Rectal smooth muscle tissue (tissue), 1 donor: Measurements from ENCODE around the gene DEDD2.

ENCODE experiments used
- H3K27ac ChIP-seq: one replicate; pipeline ENCODE4 v1.7.0; 2013; ENCODE audit warnings: low read depth, low read length, inconsistent platforms
- H3K27me3 ChIP-seq: one replicate; pipeline ENCODE4 v1.7.0; 2013; ENCODE audit warnings: low read length; ENCODE audit not compliant: control insufficient read depth, insufficient read depth
- H3K36me3 ChIP-seq: one replicate; pipeline ENCODE4 v1.7.0; 2013; ENCODE audit warnings: low read length; ENCODE audit not compliant: control insufficient read depth, insufficient read depth
- H3K4me1 ChIP-seq: one replicate; pipeline ENCODE4 v1.7.0; 2013; ENCODE audit warnings: low read length; ENCODE audit not compliant: control insufficient read depth, insufficient read depth
- H3K4me3 ChIP-seq: one replicate; pipeline ENCODE4 v1.7.0; 2013; ENCODE audit warnings: low read length
- H3K9ac ChIP-seq: one replicate; pipeline ENCODE4 v1.7.0; 2013; ENCODE audit warnings: low read length

DEDD2 gene

GRCh38 chr19:42212886-42213285 lies 4.6 kb downstream of the DEDD2 start:
- Histone ChIP-seq H3K27ac (no peak overlapping the region), H3K27me3 (no peaks in the 10 kb centered on the region), H3K4me3 (no peak overlapping the region), H3K9ac (no peak overlapping the region), H3K4me1 (peaks cover 6% of the 10 kb centered on the region), H3K36me3 (peaks cover 17% of the 10 kb centered on the region)

GRCh38 chr19:42208612-42209011 lies 8.9 kb downstream of the DEDD2 start:
- H3K4me1 ChIP-seq = no peaks in the 10 kb centered on the region
- no peak overlapping the region for H3K27ac ChIP-seq
- no peaks in the 10 kb centered on the region for H3K27me3 ChIP-seq
- H3K9ac ChIP-seq = no peak overlapping the region
- no peak overlapping the region for H3K4me3 ChIP-seq
- H3K36me3 ChIP-seq = peaks cover 34% of the 10 kb centered on the region

GRCh38 chr19:42207767-42208271 lies 9.7 kb downstream of the DEDD2 start:
- H3K4me1 ChIP-seq = no peaks in the 10 kb centered on the region
- no peak overlapping the region for H3K27ac ChIP-seq
- no peaks in the 10 kb centered on the region for H3K27me3 ChIP-seq
- no peak overlapping the region for H3K9ac ChIP-seq
- no peak overlapping the region for H3K4me3 ChIP-seq
- peaks cover 37% of the 10 kb centered on the region for H3K36me3 ChIP-seq

- no peak overlapping the region for H3K4me3 ChIP-seq
- H3K4me1 ChIP-seq = no peaks in the 10 kb centered on the region
- no peak overlapping the region for H3K27ac ChIP-seq
- no peaks in the 10 kb centered on the region for H3K27me3 ChIP-seq
- H3K36me3 ChIP-seq = peaks cover 38% of the 10 kb centered on the region
- no peak overlapping the region for H3K9ac ChIP-seq
Measured at GRCh38 chr19:42206871-42207755, 10.4 kb downstream of the DEDD2 start.

- Histone ChIP-seq H3K27ac (no peak overlapping the region), H3K36me3 (peaks cover 40% of the 10 kb centered on the region), H3K27me3 (no peaks in the 10 kb centered on the region), H3K4me3 (no peak overlapping the region), H3K9ac (no peak overlapping the region), H3K4me1 (no peaks in the 10 kb centered on the region)
Measured at GRCh38 chr19:42204664-42205063, 12.8 kb downstream of the DEDD2 start.

- H3K4me3 ChIP-seq = no peak overlapping the region
- H3K27ac ChIP-seq = no peak overlapping the region
- no peak overlapping the region for H3K9ac ChIP-seq
- no peaks in the 10 kb centered on the region for H3K27me3 ChIP-seq
- no peaks in the 10 kb centered on the region for H3K4me1 ChIP-seq
- H3K36me3 ChIP-seq = peaks cover 39% of the 10 kb centered on the region
Measured at GRCh38 chr19:42203700-42204099, 13.8 kb downstream of the DEDD2 start.

GRCh38 chr19:42202290-42202880 lies 15.1 kb downstream of the DEDD2 start:
- H3K36me3 ChIP-seq = peaks cover 37% of the 10 kb centered on the region
- no peak overlapping the region for H3K27ac ChIP-seq
- no peaks in the 10 kb centered on the region for H3K4me1 ChIP-seq
- no peak overlapping the region for H3K4me3 ChIP-seq
- H3K9ac ChIP-seq = no peak overlapping the region
- H3K27me3 ChIP-seq = no peaks in the 10 kb centered on the region

GRCh38 chr19:42201489-42202289 lies 15.8 kb downstream of the DEDD2 start:
- H3K27me3 ChIP-seq = no peaks in the 10 kb centered on the region
- no peak overlapping the region for H3K9ac ChIP-seq
- H3K4me1 ChIP-seq = no peaks in the 10 kb centered on the region
- H3K36me3 ChIP-seq = peaks cover 30% of the 10 kb centered on the region
- H3K4me3 ChIP-seq = peak overlapping the region; percentile 0
- peak overlapping the region; percentile 21 for H3K27ac ChIP-seq

GRCh38 chr19:42200116-42200715 lies 17.3 kb downstream of the DEDD2 start:
- Histone ChIP-seq H3K9ac (peak overlapping the region; percentile 43), H3K36me3 (peaks cover 28% of the 10 kb centered on the region)

GRCh38 chr19:42199440-42200115 lies 17.9 kb downstream of the DEDD2 start:
- Histone ChIP-seq H3K4me3 (peak overlapping the region; percentile 44), H3K9ac (peak overlapping the region; percentile 43), H3K27ac (no peak overlapping the region), H3K4me1 (no peaks in the 10 kb centered on the region), H3K36me3 (peaks cover 25% of the 10 kb centered on the region), H3K27me3 (no peaks in the 10 kb centered on the region)

More at GRCh38 chr19:42200116-42200715, 17.3 kb downstream of the DEDD2 start:
- no peaks in the 10 kb centered on the region for H3K27me3 ChIP-seq
- H3K4me3 ChIP-seq = peak overlapping the region; percentile 44
- no peak overlapping the region for H3K27ac ChIP-seq
- H3K4me1 ChIP-seq = no peaks in the 10 kb centered on the region

GRCh38 chr19:42198676-42199439 lies 18.6 kb downstream of the DEDD2 start:
- peaks cover 21% of the 10 kb centered on the region for H3K36me3 ChIP-seq
- H3K27ac ChIP-seq = no peak overlapping the region
- peak overlapping the region; percentile 23 for H3K4me3 ChIP-seq
- no peak overlapping the region for H3K9ac ChIP-seq
- H3K4me1 ChIP-seq = no peaks in the 10 kb centered on the region
- no peaks in the 10 kb centered on the region for H3K27me3 ChIP-seq
